GF-D8 (cell line): ENCODE data around the gene VMO1.

Experiments used
- DNase-seq: peaks from one replicate; lab custom pipeline; 2025; lab: John Stamatoyannopoulos, UW

VMO1 gene

DNA sequence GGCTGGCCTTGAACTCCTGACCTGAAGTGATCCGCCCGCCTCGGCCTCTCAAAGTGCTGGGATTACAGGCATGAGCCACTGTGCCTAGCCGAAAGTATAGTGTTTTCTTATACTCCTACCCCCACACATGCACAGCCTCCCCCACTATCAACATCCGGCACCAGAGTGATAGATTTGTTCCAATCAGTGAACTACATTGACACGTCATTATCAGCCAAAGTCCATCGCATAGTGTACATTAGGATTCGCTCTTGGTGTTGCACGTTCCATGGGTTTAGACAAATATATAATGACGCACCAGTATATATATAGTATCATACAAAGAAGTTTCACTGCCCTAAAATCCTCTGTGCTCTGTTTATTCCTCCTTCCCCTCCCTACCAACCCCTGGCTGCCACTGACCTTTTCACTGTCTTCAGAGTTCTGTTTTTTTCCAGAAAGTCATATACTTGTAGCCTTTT lies 26.4 kb downstream of the VMO1 start:
- no peak for DNase-seq

DNA sequence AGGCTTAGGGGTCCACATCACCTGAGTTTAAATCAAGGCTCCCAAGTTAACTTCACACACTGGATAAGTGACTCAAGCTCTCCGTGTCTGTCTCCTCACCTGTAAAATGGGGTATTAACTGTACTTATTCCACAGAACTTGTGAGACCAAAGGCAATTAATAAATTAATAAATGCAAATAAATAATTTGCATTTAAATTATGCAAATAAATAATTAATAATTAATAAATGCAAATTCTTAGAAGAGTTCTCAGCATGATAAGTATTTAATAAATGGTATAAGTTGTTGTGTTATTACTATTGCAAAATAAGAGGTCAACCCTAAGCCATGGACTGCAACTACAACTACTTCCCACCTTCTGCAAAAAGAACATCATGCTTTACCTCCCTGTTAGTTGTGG lies 32.8 kb downstream of the VMO1 start:
- no peak for DNase-seq

DNA sequence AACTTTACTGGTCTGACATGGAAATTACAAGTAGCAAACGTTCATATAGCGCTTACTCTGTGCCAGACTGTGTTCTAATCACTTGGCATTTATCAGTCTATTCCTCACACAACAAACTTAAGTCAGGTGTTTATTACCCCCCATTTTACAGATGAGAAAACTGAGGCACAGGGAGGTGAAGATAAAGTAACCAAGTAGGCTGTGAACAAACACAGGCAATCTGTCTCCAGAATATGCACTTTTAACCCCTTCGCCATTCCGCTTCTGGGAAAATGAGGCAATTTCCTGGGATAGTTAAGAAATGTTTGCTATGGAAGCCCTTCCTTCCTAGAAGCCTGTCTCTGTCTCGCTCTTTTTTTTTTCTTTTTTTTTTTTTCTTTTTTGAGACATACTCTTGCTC lies 34.2 kb downstream of the VMO1 start:
- DNase-seq, result no peak

DNA sequence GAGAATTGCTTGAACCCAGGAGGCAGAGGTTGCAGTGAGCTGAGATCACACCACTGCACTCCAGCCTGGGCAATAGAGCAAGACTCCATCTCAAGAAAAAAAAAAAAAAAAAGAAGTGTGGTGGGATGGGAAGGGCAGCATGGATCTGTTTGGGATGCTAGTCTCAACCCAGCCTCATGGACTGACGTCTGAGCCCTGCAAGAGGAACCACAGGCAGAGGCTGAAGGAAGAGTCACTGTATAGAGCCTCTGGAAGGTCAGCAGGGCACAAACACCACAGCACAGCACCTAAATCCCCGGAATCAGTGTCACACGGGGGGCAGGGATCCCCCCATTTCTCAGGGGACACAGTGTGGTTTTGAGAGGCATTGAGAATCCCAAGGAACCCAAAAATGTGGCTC lies 35.6 kb downstream of the VMO1 start:
- no peak for DNase-seq

DNA sequence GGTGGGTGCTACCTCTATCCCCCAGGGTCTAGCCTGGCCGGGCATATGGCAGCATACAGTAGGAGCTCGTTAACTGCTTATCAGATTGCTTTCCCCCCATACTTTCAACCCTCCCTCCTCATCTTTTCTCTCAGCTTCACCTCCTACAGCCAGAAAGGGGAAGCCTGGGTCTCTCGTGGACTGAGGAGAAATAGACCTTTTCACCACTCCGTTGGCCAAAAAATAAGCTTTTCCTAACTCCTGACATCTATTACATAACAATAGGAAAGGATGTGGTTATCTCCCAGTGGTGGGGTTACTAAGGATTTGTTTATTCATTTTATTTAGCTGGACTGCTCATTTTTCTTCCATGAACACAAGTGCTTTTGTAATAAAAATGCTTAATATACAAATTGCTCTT lies 37.5 kb downstream of the VMO1 start:
- DNase-seq, result no peak

DNA sequence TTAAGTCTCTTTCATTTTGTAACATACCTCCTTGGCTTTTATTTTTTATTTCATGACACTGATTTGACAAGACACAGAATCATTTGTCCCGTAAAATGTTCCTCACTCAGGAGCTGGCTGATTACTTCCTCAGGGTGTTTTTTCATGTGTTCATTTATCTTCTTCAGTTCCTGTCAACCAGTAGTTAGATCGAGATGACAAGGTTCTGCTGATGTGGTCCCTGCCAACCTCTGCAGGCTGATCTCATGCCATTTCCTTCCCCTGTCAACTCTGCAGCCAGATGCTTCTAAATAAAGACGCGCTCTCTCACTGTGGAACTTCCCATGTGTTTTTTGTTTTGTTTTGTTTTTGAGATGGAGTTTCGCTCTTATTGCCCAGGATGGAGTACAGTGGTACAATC lies 38.3 kb downstream of the VMO1 start:
- no peak for DNase-seq

DNA sequence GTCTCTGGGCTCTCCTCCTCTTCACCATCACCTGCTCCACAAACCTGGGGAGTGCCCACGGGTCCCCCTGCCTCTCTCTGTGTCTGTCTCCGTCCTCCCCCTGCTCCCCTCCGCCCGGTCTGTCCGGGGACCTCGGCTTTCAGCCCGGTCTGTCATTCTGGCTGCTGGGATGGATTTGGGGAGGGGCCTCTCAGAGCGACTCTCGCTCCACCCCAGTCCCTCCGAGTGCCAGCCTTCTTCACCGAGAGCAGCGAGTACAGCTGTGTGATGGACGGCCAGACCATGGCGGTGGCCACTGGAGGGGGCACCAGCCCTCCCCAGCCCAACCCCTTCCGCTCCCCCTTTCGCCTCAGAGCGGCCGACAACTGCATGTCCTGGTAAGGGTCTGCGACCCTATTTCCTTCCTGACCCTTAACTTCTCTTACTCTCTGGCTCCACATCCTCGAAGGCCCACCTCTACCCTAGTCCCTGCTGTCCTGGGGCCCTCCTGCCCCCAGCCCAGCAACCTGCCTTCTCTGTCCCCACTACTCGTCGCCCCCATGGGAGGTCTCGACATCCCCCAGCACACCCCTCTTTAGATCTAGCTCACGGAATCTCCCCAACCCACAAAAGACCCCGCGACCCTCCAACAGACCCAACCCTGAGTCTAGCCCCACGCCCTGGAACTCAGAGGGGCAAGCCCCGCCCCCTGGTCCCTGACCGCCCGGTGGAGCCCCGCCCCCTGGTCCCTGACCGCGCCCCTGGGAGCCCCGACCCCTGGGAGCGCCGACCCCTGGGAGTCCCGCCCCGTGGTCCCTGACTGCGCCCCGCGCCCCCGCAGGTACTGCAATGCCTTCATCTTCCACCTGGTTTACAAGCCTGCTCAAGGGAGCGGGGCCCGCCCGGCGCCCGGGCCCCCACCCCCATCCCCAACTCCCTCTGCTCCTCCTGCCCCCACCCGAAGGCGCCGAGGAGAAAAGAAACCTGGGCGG lies 40.9 kb downstream of the VMO1 start:
- DNase-seq, result no peak

DNA sequence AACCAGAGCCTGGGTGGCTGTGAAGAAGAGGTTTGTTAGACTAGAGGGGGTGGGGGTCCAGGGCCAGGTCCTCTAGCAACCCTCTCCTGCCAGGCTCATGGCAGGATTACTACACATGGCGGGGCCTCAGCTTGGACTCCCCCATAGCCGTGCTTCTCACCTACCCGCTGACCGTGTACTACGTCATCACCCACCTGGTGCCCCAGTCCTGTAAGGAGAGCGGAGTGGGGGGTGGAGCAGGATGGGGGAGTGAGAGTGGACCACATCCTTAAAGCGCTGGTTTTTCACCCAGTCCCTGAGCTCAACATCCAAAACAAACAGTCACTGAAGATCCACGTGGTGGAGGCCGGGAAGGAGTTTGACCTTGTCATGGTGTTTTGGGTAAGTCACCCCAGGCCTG lies 42.3 kb downstream of the VMO1 start:
- no peak for DNase-seq

DNA sequence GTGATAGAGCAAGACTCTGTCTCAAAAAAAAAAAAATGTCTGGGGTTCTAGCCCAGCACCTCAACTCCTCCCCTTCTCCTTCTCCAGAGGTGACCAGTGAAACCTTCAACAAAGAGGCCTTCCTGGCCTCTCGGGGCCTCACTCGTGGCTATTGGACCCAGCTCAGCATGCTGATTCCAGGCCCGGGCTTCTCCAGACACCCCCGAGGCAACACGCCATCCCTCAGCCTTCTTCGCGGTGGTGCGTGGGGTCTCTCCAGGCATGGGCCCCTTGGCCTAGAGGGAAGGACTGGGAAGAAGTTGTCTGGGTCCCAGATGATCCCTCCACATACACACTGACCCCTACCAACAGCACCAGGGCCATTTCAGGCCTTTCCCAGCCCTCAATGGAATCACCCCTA lies 42.9 kb downstream of the VMO1 start:
- DNase-seq, result no peak

DNA sequence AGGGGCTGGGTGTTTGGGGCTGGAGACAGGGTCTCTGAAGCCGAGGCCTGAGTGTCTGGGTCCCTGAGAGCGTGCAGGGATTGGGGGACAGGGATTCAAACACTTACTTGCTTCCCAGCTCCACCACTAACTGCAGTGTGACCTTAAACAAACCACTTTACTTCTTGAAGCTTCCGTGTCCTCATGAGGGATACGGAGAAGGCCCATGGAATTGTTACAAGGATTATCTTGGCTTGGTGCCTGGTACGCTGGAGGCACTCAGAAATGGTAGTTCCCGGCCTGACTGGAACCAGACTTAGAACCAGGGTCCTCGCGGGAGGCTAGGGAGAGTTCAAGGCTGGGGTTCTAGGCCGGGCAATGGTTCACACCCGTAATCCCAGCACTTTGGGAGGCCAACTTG lies 43.5 kb downstream of the VMO1 start:
- DNase-seq, result no peak

DNA sequence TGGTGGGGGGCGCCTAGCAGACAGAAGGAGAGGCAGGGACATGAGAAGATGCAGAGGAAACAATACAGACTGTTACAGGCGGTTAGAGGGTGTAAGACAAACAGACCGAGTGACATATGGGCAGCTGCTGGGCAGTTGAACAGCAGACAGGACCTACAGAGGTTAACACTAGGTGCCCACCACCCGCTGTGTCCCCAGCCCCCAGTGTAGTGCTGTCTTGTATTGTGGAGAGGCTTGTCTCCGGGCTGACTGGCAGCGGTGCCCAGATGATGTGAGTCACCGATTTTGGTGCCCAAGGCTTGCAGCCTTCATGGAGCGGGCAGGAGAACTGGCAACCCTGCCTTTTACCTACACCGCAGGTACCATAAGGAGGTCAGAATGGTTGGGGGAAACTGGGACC lies 44.0 kb downstream of the VMO1 start:
- no peak for DNase-seq

DNA sequence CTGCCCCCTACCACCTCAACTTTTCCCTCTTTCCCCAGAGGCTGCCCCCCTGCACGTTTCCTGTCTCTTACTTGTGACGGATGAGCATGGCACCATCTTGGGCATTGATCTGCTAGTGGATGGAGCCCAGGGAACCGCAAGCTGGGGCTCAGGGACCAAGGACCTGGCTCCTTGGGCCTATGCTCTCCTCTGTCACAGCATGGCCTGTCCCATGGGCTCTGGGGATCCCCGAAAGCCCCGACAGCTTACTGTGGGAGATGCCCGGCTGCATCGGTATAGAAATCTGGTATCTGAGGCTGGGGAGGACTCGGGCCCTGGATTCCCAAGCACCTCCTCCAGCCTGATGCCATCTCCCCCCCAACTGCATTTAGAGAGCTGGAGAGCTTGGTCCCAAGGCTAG lies 44.6 kb downstream of the VMO1 start:
- no peak for DNase-seq

DNA sequence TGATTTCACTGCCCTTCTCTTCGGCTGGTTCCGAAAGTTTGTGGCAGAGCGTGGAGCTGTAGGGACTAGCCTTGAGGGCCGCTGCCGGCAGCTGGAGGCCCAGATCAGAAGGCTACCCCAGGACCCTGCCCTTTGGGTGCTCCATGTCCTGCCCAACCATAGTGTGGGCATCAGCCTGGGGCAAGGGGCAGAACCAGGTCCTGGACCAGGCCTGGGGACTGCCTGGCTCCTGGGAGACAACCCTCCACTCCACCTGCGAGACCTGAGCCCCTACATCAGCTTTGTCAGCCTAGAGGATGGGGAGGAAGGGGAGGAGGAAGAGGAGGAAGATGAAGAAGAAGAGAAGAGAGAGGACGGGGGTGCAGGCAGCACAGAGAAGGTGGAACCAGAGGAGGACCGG lies 45.6 kb downstream of the VMO1 start:
- no peak for DNase-seq

DNA sequence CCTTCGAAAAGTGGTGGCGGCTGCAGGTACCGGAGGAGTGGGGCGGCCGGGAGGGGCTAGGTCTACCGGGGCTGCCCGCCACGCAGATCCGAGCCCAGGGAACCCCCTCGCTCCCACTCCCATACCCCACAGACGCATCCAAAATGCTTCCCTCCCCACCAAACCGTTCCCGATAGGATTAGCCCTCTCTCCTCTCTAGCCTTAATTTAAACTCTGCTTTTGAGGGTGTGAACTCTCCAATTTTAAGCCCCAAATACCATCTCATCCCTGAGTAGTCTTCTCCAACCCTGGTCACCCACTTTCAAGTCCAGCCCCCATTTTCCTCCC lies 46.2 kb downstream of the VMO1 start:
- DNase-seq, result no peak

DNA sequence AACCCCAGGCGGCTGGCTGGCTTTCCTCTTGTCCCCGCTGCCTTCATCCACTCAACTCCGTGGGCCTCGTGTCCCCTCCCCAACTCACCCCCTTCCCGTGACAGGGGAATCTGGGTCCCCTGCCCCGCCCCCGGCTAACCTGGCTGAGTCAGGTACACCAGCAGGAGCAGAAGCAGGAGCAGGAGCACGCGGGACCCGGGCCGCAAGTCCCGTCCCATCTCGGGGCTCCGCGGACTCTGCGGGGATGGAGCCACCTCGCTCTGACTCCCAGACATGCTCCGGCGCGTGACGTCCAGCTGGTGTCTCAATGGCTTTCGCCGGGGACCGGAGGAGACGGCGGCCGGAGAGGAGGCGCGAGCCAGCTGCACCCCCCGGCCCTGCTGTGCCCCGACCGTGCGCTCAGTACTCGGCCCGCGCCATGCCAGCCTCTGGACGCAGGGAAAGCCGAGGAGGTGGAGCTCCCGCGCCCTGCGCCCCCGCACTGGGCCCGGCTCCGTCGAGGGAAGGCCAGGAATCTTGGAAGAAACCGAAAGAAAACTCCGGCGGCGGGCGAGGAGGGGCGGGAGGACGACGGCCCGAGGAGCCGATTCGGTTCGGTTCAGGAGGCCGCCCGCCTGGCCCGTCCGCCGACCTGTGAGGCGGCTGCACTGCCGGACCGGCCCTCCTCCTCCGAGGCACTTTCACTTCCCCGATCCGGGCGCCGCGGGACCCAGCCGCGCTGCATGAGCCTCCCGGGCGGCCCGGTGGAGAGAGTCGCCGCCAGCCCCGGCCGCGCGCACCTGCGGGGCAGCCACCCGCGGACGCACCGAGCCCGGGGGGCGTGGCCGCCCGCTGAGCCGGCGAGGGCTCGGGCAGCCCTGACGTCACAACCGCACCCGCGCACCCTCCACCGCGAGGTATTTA lies 46.8 kb downstream of the VMO1 start, which contains the start of the genes CXCL16 and ZMYND15:
TSS of gene CXCL16 (minus strand) at position 807 of the 903 bp plus-strand sequence. CDS start at position 218, 589 bp downstream.
TSS of gene ZMYND15 (plus strand) at position 712 of the 903 bp plus-strand sequence. CDS start 716 bp downstream, outside the sequence.
- DNase-seq, result no peak

DNA sequence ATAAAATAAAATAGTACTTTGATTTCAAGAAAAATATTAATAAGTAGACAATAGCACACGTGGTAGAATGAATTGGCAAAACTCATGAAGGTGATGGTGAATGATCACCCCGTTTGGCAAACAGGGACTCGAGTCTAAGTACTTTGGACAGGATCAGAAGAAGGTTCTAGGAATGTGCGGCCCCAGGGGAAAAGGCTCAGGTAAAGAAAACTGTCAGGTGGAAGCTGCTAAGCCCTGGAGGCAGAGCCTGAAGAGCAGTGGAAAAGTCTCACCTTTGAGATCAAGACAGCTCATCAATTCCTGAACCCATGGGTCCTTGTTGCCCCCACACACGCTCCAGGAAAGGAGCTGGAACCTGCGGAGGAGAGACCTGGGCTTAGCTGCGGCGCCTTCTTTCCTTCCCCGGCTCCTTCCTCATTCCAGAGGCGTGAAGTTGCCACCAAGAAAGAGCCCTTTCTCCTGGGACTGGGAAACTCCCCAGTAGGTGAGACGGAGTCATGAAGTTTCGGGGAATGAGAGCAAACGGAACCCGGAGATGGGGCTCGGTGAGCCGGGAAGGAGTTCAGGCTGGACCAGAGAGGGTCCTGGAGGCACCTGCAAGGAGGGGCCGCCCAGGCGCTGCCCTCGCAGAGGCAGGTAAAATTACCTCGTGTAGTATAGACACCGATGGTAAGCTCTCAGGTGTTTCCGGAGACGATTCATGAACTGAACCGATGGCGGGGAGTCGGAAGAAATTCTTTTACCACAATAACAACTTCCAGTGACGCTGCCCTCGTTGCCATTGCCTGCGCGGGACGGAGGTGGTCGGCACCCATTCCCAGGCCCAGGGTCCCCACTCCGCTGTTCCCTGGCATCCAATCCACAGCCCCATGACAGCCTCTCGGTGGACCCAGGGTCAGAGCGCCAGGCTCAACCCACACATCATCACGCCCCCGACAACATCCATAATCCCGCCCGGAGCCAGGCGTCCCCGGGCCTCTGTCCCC lies 47.7 kb downstream of the VMO1 start:
- DNase-seq, result no peak

DNA sequence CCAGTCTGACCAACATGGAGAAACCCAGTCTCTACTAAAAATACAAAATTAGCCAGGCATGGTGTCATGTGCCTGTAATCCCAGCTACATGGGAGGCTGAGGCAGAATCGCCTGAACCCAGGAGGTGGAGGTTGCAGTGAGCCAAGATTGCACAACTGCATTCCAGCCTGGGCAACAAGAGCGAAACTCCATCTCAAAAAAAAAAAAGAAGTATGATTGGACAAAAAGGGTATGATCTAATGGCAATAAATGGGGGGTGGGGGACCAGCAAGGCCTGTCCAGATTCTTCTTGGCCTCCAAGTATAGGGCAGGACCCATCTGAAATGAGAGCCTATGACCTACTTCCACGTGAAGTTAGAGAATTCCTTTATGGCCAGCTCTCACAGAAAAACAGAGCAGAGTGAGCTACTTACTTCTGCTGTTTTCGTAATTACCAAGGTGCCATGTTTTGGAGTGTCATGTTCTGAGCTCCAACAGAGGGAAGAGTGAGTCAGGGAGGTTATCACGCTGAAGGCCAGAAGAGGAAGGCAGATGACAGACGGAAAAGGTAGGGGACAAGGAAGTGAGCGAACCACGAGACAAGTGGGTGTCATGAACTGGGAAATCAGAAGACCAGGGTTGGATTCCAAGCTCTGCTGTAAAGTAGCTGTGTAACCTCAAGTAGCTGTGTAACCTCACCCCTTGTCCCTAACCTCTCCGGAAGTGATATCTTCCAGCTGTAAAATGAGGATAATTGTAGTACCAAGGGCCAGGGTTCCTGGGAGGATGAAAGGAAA lies 50.1 kb downstream of the VMO1 start:
- no peak for DNase-seq
